Panc1 (cell line): ENCODE data around the gene USO1.

Experiments
- CTCF ChIP-seq: fragments of 450-650 bp; IDR thresholded peaks from 2 replicates; pipeline ENCODE4 v1.5.1; 2017; ENCODE audit warnings: mild to moderate bottlenecking
- POLR2AphosphoS5 ChIP-seq: IDR thresholded peaks from 2 replicates; pipeline ENCODE4 v1.6.1; 2012; ENCODE audit warnings: mild to moderate bottlenecking, low read depth, low read length, moderate library complexity
- REST ChIP-seq, 2 experiments: IDR thresholded peaks; 2 replicates each; pipeline ENCODE4 v1.6.1; 2011 to 2012; ENCODE audit warnings: low read depth in 2 of 2, control low read depth in 1 of 2, low read length in 1 of 2, mild to moderate bottlenecking in 1 of 2, moderate library complexity in 1 of 2; ENCODE audit not compliant: insufficient read depth in 1 of 2
- SIN3A ChIP-seq: IDR thresholded peaks from 2 replicates; pipeline ENCODE4 v1.6.1; 2012; ENCODE audit warnings: low read depth, mild to moderate bottlenecking, low read length, moderate library complexity, borderline replicate concordance; ENCODE audit not compliant: insufficient read depth

- no peak for TF ChIP-seq POLR2AphosphoS5
- TF ChIP-seq CTCF = no peak
- TF ChIP-seq REST (IDR thresholded peaks at IDR 0.05; ENCODE audit: insufficient read depth in 1 of 2, low read depth in 2 of 2, low read length in 1 of 2) = no peak
- TF ChIP-seq SIN3A = no peak
These were observed 124.5 kb downstream of the USO1 start for GRCh38 chr4:75848891-75849290.
